HepG2 (cell line): ENCODE results near the gene PPP1R16B. TPM values are rescaled to one million over a fixed set of nuclear protein-coding genes. Genes with fewer than 3 reads are reported as not detected.

Experiments
- ATAC-seq: fragments of 200-7000 bp; cut with Tn5 transposase; 3 replicates; pipeline ENCODE4 v1.9.1; 2020; ENCODE audit warnings: mild to moderate bottlenecking, moderate library complexity
- BruUV-seq: library from RNA; stranded (reverse); fragments of 400-500 nt; replicated peaks from 2 replicates; lab custom pipeline; 2021; lab: Mats Ljungman, UMichigan
- CTCF ChIA-PET: fragments of 300-600 bp; formaldehyde crosslinking; extraction: SDS; loops from one replicate; lab custom pipeline; 2021; ENCODE audit warnings: low total read pairs, inconsistent platforms, low intra/inter-chr PET ratio; lab: Yijun Ruan, JAX
- POLR2A ChIA-PET: fragments of 350-600 bp; sonication (Branson Sonifier 250); formaldehyde crosslinking; loops from one replicate; lab custom pipeline; 2020; ENCODE audit warnings: antibody characterized with exemption, inconsistent platforms; lab: Yijun Ruan, JAX
- DNase-seq: peaks from one replicate; pipeline ENCODE4 v3.0.0-alpha.2; 2015; ENCODE audit warnings: low spot score
- FAIRE-seq: peaks from 3 replicates; lab custom pipeline; 2011; peaks lifted over from hg19 to GRCh38; lab: Jason Lieb, UNC
- H2AFZ ChIP-seq: one replicate; pipeline ENCODE4 v1.6.1; 2011; ENCODE audit warnings: low read length, inconsistent platforms
- H3K27ac ChIP-seq: fragments of 300-600 bp; 3 replicates; pipeline ENCODE4 v1.8.0; 2011; ENCODE audit warnings: mixed run types, mild to moderate bottlenecking, mixed read lengths, low read length, inconsistent platforms; ENCODE audit not compliant: insufficient read depth; ENCODE audit errors: extremely low read length
- H3K27me3 ChIP-seq, 2 experiments: fragments of 200-600 bp in 1 of 2; 2 replicates in 1 of 2; 3 replicates in 1 of 2; pipeline versions ENCODE4 v1.6.0 to v1.8.0; 2011; ENCODE audit warnings: low read length in 2 of 2, mild to moderate bottlenecking in 2 of 2, moderate library complexity in 2 of 2, inconsistent platforms in 1 of 2; ENCODE audit not compliant: insufficient read depth in 2 of 2, control insufficient read depth in 1 of 2
- H3K36me3 ChIP-seq, 2 experiments: fragments of 200-600 bp in 1 of 2; replicated peaks in 1 of 2; 2 replicates in 1 of 2; 3 replicates in 1 of 2; pipeline versions ENCODE4 v1.5.1 to v1.8.0; 2011; ENCODE audit warnings: low read length in 2 of 2, inconsistent platforms in 1 of 2; ENCODE audit not compliant: insufficient read depth in 2 of 2, control insufficient read depth in 1 of 2
- H3K4me1 ChIP-seq: 2 replicates; pipeline ENCODE4 v1.5.1; 2012; ENCODE audit warnings: low read length, inconsistent platforms; ENCODE audit not compliant: insufficient read depth
- H3K4me2 ChIP-seq: 2 replicates; pipeline ENCODE4 v1.6.0; 2011; ENCODE audit warnings: low read depth, low read length, inconsistent platforms
- H3K4me3 ChIP-seq, 3 experiments: fragments of 200-600 bp in 1 of 3; sonication (generic), shearing (Covaris generic) in 1 of 3; replicated peaks in 1 of 3; 2 replicates each; pipeline ENCODE4 v1.5.1; 2011 to 2016; ENCODE audit warnings: low read length in 3 of 3, inconsistent platforms in 2 of 3, low read depth in 2 of 3, mild to moderate bottlenecking in 2 of 3, control low read depth in 1 of 3, mixed read lengths in 1 of 3; ENCODE audit not compliant: insufficient read depth in 1 of 3
- H3K79me2 ChIP-seq: one replicate; pipeline ENCODE4 v1.6.1; 2011; ENCODE audit warnings: low read length, inconsistent platforms; ENCODE audit not compliant: insufficient read depth
- H3K9ac ChIP-seq: 2 replicates; pipeline ENCODE4 v1.6.0; 2011; ENCODE audit warnings: mild to moderate bottlenecking, low read depth, low read length, inconsistent platforms; ENCODE audit not compliant: insufficient read depth
- H3K9me3 ChIP-seq: 2 replicates; pipeline ENCODE4 v1.5.1; 2012; ENCODE audit warnings: mild to moderate bottlenecking, low read length
- H4K20me1 ChIP-seq: 2 replicates; pipeline ENCODE4 v1.6.0; 2011; ENCODE audit warnings: inconsistent platforms, mild to moderate bottlenecking, low read length, moderate library complexity; ENCODE audit not compliant: insufficient read depth
- ARNT2 ChIP-seq: sonication (generic); formaldehyde crosslinking; IDR thresholded peaks from 2 replicates; pipeline ENCODE4 v1.8.0; 2022; ENCODE audit warnings: mild to moderate bottlenecking, low read depth, missing genetic modification reagents, moderate library complexity
- CREB1 ChIP-seq, 2 experiments: fragments of 450-650 bp in 1 of 2; IDR thresholded peaks; 2 replicates each; pipeline ENCODE4 v1.6.1; 2016 to 2017; ENCODE audit warnings: control low read depth in 1 of 2, mild to moderate bottlenecking in 1 of 2, missing compliant biosample characterization in 1 of 2, missing genetic modification characterization in 1 of 2
- RCOR2 ChIP-seq: IDR thresholded peaks from 2 replicates; pipeline ENCODE4 v1.6.1; 2016; ENCODE audit warnings: missing biosample characterization, missing genetic modification reagents
- RFXAP ChIP-seq: sonication (generic); formaldehyde crosslinking; IDR thresholded peaks from 2 replicates; pipeline ENCODE4 v1.4.0; 2020; ENCODE audit warnings: missing genetic modification reagents, borderline replicate concordance
- SMARCE1 ChIP-seq: fragments of 450-650 bp; IDR thresholded peaks from 2 replicates; pipeline ENCODE4 v1.6.1; 2017; ENCODE audit warnings: borderline replicate concordance
- ZNF451 ChIP-seq: sonication (generic); formaldehyde crosslinking; IDR thresholded peaks from 2 replicates; pipeline ENCODE4 v1.5.0; 2020; ENCODE audit warnings: mild to moderate bottlenecking, missing genetic modification reagents
- ZNF629 ChIP-seq: sonication (generic); formaldehyde crosslinking; conservative IDR thresholded peaks from 2 replicates; pipeline ENCODE4 v1.5.0; 2020; ENCODE audit warnings: missing genetic modification reagents
- WGBS: methylation state at CpG from one replicate; pipeline ENCODE4 v1.1.6; 2017; ENCODE audit warnings: low lambda C conversion rate; 5-methylcytosine and 5-hydroxymethylcytosine counted together
- in situ Hi-C: cut with HindIII; loops from 2 replicates; pipeline ENCODE4 v1.10.0; 2017; ENCODE audit warnings: low pct_unique_long_range_greater_than_20kb; ENCODE audit not compliant: extremely low pct_ligation_motif_present
- intact Hi-C: fragments of 100-400 bp; cut with micrococcal nuclease; formaldehyde crosslinking; loops from one replicate; pipeline ENCODE4 v1.10.0; 2022; ENCODE audit not compliant: unreplicated experiment
- polyA plus RNA-seq, 8 experiments: library from polyadenylated mRNA; depleted of rRNA in 3 of 8; stranded (reverse) in 7 of 8; unstranded in 1 of 8; fragments of >200 nt; fragmentation: Illumina TruSeq in 4 of 8; extraction: Trizol in 4 of 8; gene quantifications; 2 replicates each; pipeline versions ENCODE4 v1.2.1 to v1.2.3, GENCODE V29; 2011 to 2016; ENCODE audit warnings: low read depth in 4 of 8, missing spikeins in 1 of 8, mixed read lengths in 1 of 8; ENCODE audit not compliant: insufficient read depth in 1 of 8
- total RNA-seq, 5 experiments: library from RNA; depleted of rRNA; stranded (reverse); fragments of >200 nt; fragmentation: Illumina TruSeq; extraction: Trizol; gene quantifications; 2 replicates each; pipeline ENCODE4 v1.2.3, GENCODE V29; 2016; ENCODE audit warnings: low read depth in 1 of 5
- TF ChIP-seq, protein P1 (sequence below): sonication (generic); formaldehyde crosslinking; IDR thresholded peaks from 2 replicates; pipeline ENCODE4 v1.5.0; 2020; ENCODE audit warnings: mild to moderate bottlenecking, missing genetic modification reagents, borderline replicate concordance

The PPP1R16B gene
- total and polyA plus RNA-seq, 2 of the 13 experiments (the other 11 are each of a cell fraction or from before 2014, with no cell fraction given): 0.02 to 0.11 TPM

GRCh38 chr20:38862226-38862625 lies 56.7 kb downstream of the PPP1R16B start:
- no TSS peak for BruUV-seq
- WGBS: 42% methylated on average over 5 of the region's 5 CpGs
- no peaks in the 10 kb centered on the region for H3K79me2 ChIP-seq
- ChIA-PET POLR2A (no interaction called here), CTCF (no interaction called here)
- no peak overlapping the region for H3K4me3 ChIP-seq
- DNase-seq (no peak), ATAC-seq (no peak), FAIRE-seq (no peak)
- TF ChIP-seq ARNT2 (CRISPR knock-in tag): no peak
- TF ChIP-seq, protein P1, sequence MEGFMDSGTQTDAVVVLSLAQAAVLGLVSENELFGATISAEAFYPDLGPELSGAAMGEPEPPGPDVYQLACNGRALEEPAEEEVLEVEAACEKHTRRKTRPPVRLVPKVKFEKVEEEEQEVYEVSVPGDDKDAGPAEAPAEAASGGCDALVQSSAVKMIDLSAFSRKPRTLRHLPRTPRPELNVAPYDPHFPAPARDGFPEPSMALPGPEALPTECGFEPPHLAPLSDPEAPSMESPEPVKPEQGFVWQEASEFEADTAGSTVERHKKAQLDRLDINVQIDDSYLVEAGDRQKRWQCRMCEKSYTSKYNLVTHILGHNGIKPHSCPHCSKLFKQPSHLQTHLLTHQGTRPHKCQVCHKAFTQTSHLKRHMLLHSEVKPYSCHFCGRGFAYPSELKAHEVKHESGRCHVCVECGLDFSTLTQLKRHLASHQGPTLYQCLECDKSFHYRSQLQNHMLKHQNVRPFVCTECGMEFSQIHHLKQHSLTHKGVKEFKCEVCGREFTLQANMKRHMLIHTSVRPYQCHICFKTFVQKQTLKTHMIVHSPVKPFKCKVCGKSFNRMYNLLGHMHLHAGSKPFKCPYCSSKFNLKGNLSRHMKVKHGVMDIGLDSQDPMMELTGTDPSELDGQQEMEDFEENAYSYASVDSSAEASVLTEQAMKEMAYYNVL: no peak
- TF ChIP-seq ZNF629 (CRISPR knock-in tag): peak; percentile 45
- no peak for TF ChIP-seq RFXAP (CRISPR knock-in tag)
- TF ChIP-seq CREB1 (IDR thresholded peaks at IDR 0.05): peak; percentile 28; the same call in 1 of the 2 replicates
- no peak for TF ChIP-seq CREB1 (CRISPR knock-in tag; IDR thresholded peaks at IDR 0.05)
- TF ChIP-seq ZNF451: no peak
- no peak for TF ChIP-seq RCOR2 (CRISPR knock-in tag)
- no peak for TF ChIP-seq SMARCE1
- H3K9me3 ChIP-seq: no peaks in the 10 kb centered on the region
- H3K27me3 ChIP-seq: peaks cover 0 to 16% of the 10 kb centered on the region in 2 experiments; a peak in 3 of 5 replicates
- no peaks in the 10 kb centered on the region for H3K36me3 ChIP-seq
- intact Hi-C loops (no loop called here), in situ Hi-C loops (no loop called here)
- no peak overlapping the region for H3K27ac ChIP-seq
- no peak overlapping the region for H3K9ac ChIP-seq
- no peak overlapping the region for H3K4me2 ChIP-seq
- H2AFZ ChIP-seq: no peak overlapping the region
- H4K20me1 ChIP-seq: no peaks in the 10 kb centered on the region
- H3K4me1 ChIP-seq: peaks cover 13% of the 10 kb centered on the region
